HepG2 (cell line): Measurements from ENCODE around the gene ZNF524. TPM values are rescaled to one million over a fixed set of nuclear protein-coding genes. Genes with fewer than 3 reads are reported as not detected.

Experiments used
- CENPT ChIP-seq: sonication (generic); formaldehyde crosslinking; IDR thresholded peaks from 2 replicates; pipeline ENCODE4 v1.8.0; 2022; ENCODE audit warnings: low read depth, mild to moderate bottlenecking, moderate library complexity, missing genetic modification reagents
- FOXA1 ChIP-seq, 2 experiments: fragments of 450-650 bp in 1 of 2; sonication (generic) in 1 of 2; formaldehyde crosslinking in 1 of 2; IDR thresholded peaks; 2 replicates each; pipeline versions ENCODE4 v1.4.0 to v1.6.1; 2016 to 2020; ENCODE audit warnings: missing genetic modification reagents in 1 of 2
- FOXC1 ChIP-seq: sonication (generic); formaldehyde crosslinking; IDR thresholded peaks from 2 replicates; pipeline ENCODE4 v1.8.0; 2022; ENCODE audit warnings: mild to moderate bottlenecking, missing genetic modification reagents, borderline replicate concordance
- KDM3A ChIP-seq: IDR thresholded peaks from 2 replicates; pipeline ENCODE4 v1.6.1; 2018; ENCODE audit warnings: low read depth, missing compliant biosample characterization
- KLF16 ChIP-seq, 2 experiments: sonication (generic) in 1 of 2; formaldehyde crosslinking in 1 of 2; IDR thresholded peaks; 2 replicates each; pipeline versions ENCODE4 v1.6.1 to v1.8.0; 2016 to 2023; ENCODE audit warnings: missing genetic modification reagents in 2 of 2, missing compliant biosample characterization in 1 of 2
- NCOA1 ChIP-seq: sonication (generic); formaldehyde crosslinking; IDR thresholded peaks from 2 replicates; pipeline ENCODE4 v1.9.0; 2021; ENCODE audit warnings: missing genetic modification reagents
- SRY ChIP-seq: sonication (generic); formaldehyde crosslinking; IDR thresholded peaks from 2 replicates; pipeline ENCODE4 v1.8.0; 2022; ENCODE audit warnings: mild to moderate bottlenecking, missing genetic modification reagents
- SYNCRIP ChIP-seq: fragments of 200-400 bp; formaldehyde crosslinking; IDR thresholded peaks from 2 replicates; pipeline ENCODE4 v1.6.1; 2018; ENCODE audit warnings: mild to moderate bottlenecking, low read depth, low read length; ENCODE audit not compliant: insufficient read depth
- THYN1 ChIP-seq: sonication (generic); formaldehyde crosslinking; IDR thresholded peaks from 2 replicates; pipeline ENCODE4 v1.8.1; 2023; ENCODE audit warnings: low read depth, mild to moderate bottlenecking, moderate library complexity, missing genetic modification reagents, borderline replicate concordance
- ZIK1 ChIP-seq: sonication (generic); formaldehyde crosslinking; IDR thresholded peaks from 2 replicates; pipeline ENCODE4 v1.5.0; 2020; ENCODE audit warnings: mild to moderate bottlenecking, low read depth, missing genetic modification reagents, borderline replicate concordance
- ZNF24 ChIP-seq: fragments of 450-650 bp; IDR thresholded peaks from 2 replicates; pipeline ENCODE4 v1.6.1; 2017; ENCODE audit warnings: antibody characterized with exemption, mild to moderate bottlenecking
- ZNF282 ChIP-seq: fragments of 450-650 bp; IDR thresholded peaks from 2 replicates; pipeline ENCODE4 v1.6.1; 2018; ENCODE audit not compliant: partially characterized antibody
- polyA plus RNA-seq, 8 experiments: library from polyadenylated mRNA; depleted of rRNA in 3 of 8; stranded (reverse) in 7 of 8; unstranded in 1 of 8; fragments of >200 nt; fragmentation: Illumina TruSeq in 4 of 8; extraction: Trizol in 4 of 8; gene quantifications; 2 replicates each; pipeline versions ENCODE4 v1.2.1 to v1.2.3, GENCODE V29; 2011 to 2016; ENCODE audit warnings: low read depth in 4 of 8, missing spikeins in 1 of 8, mixed read lengths in 1 of 8; ENCODE audit not compliant: insufficient read depth in 1 of 8
- total RNA-seq, 5 experiments: library from RNA; depleted of rRNA; stranded (reverse); fragments of >200 nt; fragmentation: Illumina TruSeq; extraction: Trizol; gene quantifications; 2 replicates each; pipeline ENCODE4 v1.2.3, GENCODE V29; 2016; ENCODE audit warnings: low read depth in 1 of 5
- TF ChIP-seq, protein P1 (sequence below): IDR thresholded peaks from 2 replicates; pipeline ENCODE4 v1.6.1; 2016; ENCODE audit warnings: missing compliant biosample characterization, missing genetic modification reagents, borderline replicate concordance
- TF ChIP-seq, protein P2 (sequence below): sonication (generic); formaldehyde crosslinking; IDR thresholded peaks from 2 replicates; pipeline ENCODE4 v1.4.0; 2020; ENCODE audit warnings: missing genetic modification reagents
- TF ChIP-seq, protein P3 (sequence below): sonication (generic); formaldehyde crosslinking; IDR thresholded peaks from 2 replicates; pipeline ENCODE4 v1.5.0; 2020; ENCODE audit warnings: missing genetic modification reagents, mild to moderate bottlenecking, borderline replicate concordance
- TF ChIP-seq, protein P4 (sequence below): sonication (generic); formaldehyde crosslinking; IDR thresholded peaks from 2 replicates; pipeline ENCODE4 v1.4.0; 2020; ENCODE audit warnings: mild to moderate bottlenecking, missing genetic modification reagents
- TF ChIP-seq, protein P5 (sequence below): sonication (generic); formaldehyde crosslinking; IDR thresholded peaks from 2 replicates; pipeline ENCODE4 v1.5.0; 2020; ENCODE audit warnings: mild to moderate bottlenecking, missing genetic modification reagents
- TF ChIP-seq, protein P6 (sequence below): IDR thresholded peaks from 2 replicates; pipeline ENCODE4 v1.6.1; 2018; ENCODE audit warnings: missing genetic modification reagents

Gene ZNF524
- total and polyA plus RNA-seq, 2 of the 13 experiments (the other 11 are each of a cell fraction or from before 2014, with no cell fraction given), result 3.2 to 4.6 TPM

DNA sequence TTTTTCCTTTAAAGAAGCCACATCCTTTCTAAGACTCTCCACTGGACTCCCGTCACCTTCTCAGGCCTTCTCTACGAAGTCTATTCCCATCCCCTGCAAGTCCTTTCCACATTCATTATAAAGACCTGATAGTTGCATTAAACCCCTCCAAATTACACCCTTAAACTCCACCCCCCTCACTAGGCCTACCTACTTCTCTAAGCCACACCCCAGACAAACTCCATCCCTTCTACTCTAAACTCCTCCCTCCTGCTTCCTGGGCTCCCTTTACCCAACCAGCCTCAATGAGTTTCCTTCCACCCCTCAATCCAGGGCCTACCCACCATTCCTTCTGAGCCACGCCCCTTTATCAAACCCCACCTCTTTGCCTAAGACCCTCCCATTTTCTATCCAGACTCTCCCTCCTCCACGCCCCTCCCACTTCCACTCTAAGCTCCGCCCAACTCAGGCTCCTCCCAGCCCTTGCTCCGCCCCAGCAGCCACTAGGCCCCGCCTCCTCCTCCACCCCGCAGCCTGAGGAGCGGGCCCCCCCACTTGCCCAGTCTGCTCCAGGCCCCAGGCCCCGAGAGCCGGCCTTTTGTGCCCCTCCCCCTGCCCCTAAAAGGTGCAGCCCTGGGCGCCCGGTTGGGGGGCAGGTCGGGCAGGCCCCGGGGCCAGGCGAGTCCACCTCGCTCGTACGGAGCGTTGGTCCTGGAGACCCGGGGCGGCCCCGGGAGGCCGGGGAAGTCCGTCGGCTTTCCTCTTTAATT, 1.2 kb upstream of the ZNF524 start (continued):
- TF ChIP-seq, protein P1, sequence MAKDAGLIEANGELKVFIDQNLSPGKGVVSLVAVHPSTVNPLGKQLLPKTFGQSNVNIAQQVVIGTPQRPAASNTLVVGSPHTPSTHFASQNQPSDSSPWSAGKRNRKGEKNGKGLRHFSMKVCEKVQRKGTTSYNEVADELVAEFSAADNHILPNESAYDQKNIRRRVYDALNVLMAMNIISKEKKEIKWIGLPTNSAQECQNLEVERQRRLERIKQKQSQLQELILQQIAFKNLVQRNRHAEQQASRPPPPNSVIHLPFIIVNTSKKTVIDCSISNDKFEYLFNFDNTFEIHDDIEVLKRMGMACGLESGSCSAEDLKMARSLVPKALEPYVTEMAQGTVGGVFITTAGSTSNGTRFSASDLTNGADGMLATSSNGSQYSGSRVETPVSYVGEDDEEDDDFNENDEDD (CRISPR knock-in tag), result no peak
- no peak for TF ChIP-seq SYNCRIP
- TF ChIP-seq, protein P2, sequence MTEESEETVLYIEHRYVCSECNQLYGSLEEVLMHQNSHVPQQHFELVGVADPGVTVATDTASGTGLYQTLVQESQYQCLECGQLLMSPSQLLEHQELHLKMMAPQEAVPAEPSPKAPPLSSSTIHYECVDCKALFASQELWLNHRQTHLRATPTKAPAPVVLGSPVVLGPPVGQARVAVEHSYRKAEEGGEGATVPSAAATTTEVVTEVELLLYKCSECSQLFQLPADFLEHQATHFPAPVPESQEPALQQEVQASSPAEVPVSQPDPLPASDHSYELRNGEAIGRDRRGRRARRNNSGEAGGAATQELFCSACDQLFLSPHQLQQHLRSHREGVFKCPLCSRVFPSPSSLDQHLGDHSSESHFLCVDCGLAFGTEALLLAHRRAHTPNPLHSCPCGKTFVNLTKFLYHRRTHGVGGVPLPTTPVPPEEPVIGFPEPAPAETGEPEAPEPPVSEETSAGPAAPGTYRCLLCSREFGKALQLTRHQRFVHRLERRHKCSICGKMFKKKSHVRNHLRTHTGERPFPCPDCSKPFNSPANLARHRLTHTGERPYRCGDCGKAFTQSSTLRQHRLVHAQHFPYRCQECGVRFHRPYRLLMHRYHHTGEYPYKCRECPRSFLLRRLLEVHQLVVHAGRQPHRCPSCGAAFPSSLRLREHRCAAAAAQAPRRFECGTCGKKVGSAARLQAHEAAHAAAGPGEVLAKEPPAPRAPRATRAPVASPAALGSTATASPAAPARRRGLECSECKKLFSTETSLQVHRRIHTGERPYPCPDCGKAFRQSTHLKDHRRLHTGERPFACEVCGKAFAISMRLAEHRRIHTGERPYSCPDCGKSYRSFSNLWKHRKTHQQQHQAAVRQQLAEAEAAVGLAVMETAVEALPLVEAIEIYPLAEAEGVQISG (CRISPR knock-in tag), result no peak
- 0 out of 2 replicates have a peak, but pooled peaks have one; percentile 32 for TF ChIP-seq KDM3A (CRISPR knock-in tag)
- no peak for TF ChIP-seq CENPT (CRISPR knock-in tag)
- TF ChIP-seq FOXC1 (CRISPR knock-in tag), result no peak
- no peak; a peak in 1 of 4 replicates for TF ChIP-seq KLF16 (CRISPR knock-in tag; IDR thresholded peaks at IDR 0.05)
- TF ChIP-seq ZIK1 (CRISPR knock-in tag), result no peak
- TF ChIP-seq SRY (CRISPR knock-in tag), result no peak
- no peak for TF ChIP-seq NCOA1 (CRISPR knock-in tag)
- TF ChIP-seq ZNF282, result no peak
- TF ChIP-seq, protein P3, sequence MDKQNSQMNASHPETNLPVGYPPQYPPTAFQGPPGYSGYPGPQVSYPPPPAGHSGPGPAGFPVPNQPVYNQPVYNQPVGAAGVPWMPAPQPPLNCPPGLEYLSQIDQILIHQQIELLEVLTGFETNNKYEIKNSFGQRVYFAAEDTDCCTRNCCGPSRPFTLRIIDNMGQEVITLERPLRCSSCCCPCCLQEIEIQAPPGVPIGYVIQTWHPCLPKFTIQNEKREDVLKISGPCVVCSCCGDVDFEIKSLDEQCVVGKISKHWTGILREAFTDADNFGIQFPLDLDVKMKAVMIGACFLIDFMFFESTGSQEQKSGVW (CRISPR knock-in tag), result no peak
- TF ChIP-seq ZNF24, result no peak
- TF ChIP-seq, protein P4, sequence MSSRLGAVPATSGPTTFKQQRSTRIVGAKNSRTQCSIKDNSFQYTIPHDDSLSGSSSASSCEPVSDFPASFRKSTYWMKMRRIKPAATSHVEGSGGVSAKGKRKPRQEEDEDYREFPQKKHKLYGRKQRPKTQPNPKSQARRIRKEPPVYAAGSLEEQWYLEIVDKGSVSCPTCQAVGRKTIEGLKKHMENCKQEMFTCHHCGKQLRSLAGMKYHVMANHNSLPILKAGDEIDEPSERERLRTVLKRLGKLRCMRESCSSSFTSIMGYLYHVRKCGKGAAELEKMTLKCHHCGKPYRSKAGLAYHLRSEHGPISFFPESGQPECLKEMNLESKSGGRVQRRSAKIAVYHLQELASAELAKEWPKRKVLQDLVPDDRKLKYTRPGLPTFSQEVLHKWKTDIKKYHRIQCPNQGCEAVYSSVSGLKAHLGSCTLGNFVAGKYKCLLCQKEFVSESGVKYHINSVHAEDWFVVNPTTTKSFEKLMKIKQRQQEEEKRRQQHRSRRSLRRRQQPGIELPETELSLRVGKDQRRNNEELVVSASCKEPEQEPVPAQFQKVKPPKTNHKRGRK (CRISPR knock-in tag), result no peak
- no peak for TF ChIP-seq THYN1 (CRISPR knock-in tag)
- no peak for TF ChIP-seq FOXA1 (IDR thresholded peaks at IDR 0.05)
- TF ChIP-seq FOXA1 (CRISPR knock-in tag; IDR thresholded peaks at IDR 0.05), result no peak
- TF ChIP-seq, protein P5, sequence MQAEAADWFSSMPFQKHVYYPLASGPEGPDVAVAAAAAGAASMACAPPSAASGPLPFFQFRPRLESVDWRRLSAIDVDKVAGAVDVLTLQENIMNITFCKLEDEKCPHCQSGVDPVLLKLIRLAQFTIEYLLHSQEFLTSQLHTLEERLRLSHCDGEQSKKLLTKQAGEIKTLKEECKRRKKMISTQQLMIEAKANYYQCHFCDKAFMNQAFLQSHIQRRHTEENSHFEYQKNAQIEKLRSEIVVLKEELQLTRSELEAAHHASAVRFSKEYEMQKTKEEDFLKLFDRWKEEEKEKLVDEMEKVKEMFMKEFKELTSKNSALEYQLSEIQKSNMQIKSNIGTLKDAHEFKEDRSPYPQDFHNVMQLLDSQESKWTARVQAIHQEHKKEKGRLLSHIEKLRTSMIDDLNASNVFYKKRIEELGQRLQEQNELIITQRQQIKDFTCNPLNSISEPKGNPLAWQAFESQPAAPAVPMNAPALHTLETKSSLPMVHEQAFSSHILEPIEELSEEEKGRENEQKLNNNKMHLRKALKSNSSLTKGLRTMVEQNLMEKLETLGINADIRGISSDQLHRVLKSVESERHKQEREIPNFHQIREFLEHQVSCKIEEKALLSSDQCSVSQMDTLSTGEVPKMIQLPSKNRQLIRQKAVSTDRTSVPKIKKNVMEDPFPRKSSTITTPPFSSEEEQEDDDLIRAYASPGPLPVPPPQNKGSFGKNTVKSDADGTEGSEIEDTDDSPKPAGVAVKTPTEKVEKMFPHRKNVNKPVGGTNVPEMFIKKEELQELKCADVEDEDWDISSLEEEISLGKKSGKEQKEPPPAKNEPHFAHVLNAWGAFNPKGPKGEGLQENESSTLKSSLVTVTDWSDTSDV (CRISPR knock-in tag), result no peak
- TF ChIP-seq, protein P6, sequence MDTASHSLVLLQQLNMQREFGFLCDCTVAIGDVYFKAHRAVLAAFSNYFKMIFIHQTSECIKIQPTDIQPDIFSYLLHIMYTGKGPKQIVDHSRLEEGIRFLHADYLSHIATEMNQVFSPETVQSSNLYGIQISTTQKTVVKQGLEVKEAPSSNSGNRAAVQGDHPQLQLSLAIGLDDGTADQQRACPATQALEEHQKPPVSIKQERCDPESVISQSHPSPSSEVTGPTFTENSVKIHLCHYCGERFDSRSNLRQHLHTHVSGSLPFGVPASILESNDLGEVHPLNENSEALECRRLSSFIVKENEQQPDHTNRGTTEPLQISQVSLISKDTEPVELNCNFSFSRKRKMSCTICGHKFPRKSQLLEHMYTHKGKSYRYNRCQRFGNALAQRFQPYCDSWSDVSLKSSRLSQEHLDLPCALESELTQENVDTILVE, result no peak; the same call in 1 of the 2 replicates
